ENCODE results near the gene UST. TPM values are rescaled to one million over a fixed set of nuclear protein-coding genes. Genes with fewer than 3 reads are reported as not detected.
"Not testable (repeated sequence)": the region's sequence is repeated elsewhere in the genome, so short reads cannot be mapped to it uniquely, and the experiment has no call there.

The UST gene
- total RNA-seq, 2 experiments from 2014 or later: 1.2 to 1.5 TPM

DNA sequence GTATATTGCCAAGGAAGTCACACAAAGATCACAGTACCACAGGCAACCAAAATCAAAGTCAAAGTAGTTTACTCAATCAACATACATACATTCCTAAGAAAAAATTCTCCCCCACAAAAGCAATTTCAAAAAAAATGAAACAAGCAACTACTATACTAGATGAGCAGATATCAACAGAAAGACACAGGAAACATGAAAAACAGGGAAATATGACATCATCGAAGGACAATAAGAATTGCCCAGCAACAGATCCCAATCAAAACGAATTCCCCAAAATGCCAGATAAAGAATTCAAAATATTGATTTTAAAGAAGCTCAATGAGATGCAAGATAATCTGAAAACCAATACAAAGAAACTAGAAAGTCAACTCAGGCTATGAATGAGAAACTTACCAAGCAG lies 351.0 kb downstream of the UST start:
- intact Hi-C loops (cut with micrococcal nuclease): loop anchor here (5.0 kb wide), 1 partner anchor 45 kb away; no protein-coding TSS in a partner anchor
- Mint-ChIP-seq H3K27ac (peak overlapping the region; percentile 70), H3K4me3 (no peak overlapping the region), H3K4me1 (ENCODE audit: low read depth) (peaks cover 49% of the 10 kb centered on the region), H3K27me3 (no peaks in the 10 kb centered on the region), H3K9me3 (peaks cover 34% of the 10 kb centered on the region), H3K36me3 (ENCODE audit: low read depth) (peaks cover 28% of the 10 kb centered on the region)
- DNase-seq (no peak), ATAC-seq (no peak)
- TF ChIP-seq CTCF (IDR thresholded peaks at IDR 0.05): no peak
- ChIA-PET POLR2A (no interaction called here), CTCF (interaction anchor here (0.8 to 1.6 kb wide), 3 partner anchors 15 to 93 kb away, joined by 3 to 4 read pairs (median 4); no protein-coding TSS in a partner anchor)

DNA sequence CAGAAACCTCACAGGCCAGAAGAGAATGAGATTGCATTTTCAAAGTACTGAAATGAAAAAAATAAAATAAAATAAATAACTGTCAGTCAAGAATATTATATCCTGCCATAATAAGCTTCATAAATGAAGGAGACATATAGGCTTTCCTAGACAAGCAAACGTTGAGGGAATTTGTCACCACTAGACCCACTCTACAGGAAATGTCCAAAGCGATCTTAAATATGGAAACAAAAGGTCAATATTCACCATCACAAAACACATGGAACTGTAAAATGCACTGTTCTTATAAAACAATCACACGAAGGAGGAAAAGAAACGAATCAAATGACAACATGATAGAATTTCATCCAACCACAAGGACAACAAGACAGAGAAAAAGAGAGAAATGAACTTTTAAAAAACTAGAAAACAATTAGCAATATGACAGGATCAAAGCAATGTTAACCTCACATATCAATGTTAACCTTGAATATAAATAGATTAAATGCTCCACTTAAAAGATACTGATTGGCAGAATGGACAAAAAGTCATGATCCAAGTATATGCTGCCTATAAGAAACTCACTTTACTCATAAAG lies 352.0 kb downstream of the UST start:
- no peak for TF ChIP-seq CTCF (IDR thresholded peaks at IDR 0.05)
- intact Hi-C loops (cut with micrococcal nuclease): loop anchor here (5.0 kb wide), 1 partner anchor 44 kb away; no protein-coding TSS in a partner anchor
- Mint-ChIP-seq H3K9me3 (peaks cover 39% of the 10 kb centered on the region), H3K36me3 (ENCODE audit: low read depth) (peaks cover 33% of the 10 kb centered on the region), H3K27me3 (no peaks in the 10 kb centered on the region), H3K27ac (no peak overlapping the region), H3K4me3 (no peak overlapping the region), H3K4me1 (ENCODE audit: low read depth) (peaks cover 42% of the 10 kb centered on the region)
- ATAC-seq (no peak), DNase-seq (no peak)
- ChIA-PET POLR2A (no interaction called here), CTCF (interaction anchor here (0.6 kb wide), 1 partner anchor 250 kb away, joined by 3 read pairs; no protein-coding TSS in a partner anchor)

- ChIA-PET POLR2A (no interaction called here), CTCF (interaction anchor here (1.2 kb wide), 1 partner anchor 12 kb away, joined by 3 read pairs; no protein-coding TSS in a partner anchor)
- H3K9me3 Mint-ChIP-seq: peaks cover 36% of the 10 kb centered on the region
- no peaks in the 10 kb centered on the region for H3K27me3 Mint-ChIP-seq
- H3K27ac Mint-ChIP-seq: peak overlapping the region; percentile 61
- H3K4me1 Mint-ChIP-seq (ENCODE audit: low read depth): peaks cover 16% of the 10 kb centered on the region
- intact Hi-C loops (cut with micrococcal nuclease): no loop called here
- DNase-seq: no peak
- peaks cover 23% of the 10 kb centered on the region for H3K36me3 Mint-ChIP-seq (ENCODE audit: low read depth)
- no peak for ATAC-seq
- H3K4me3 Mint-ChIP-seq: no peak overlapping the region
- TF ChIP-seq CTCF (IDR thresholded peaks at IDR 0.05): no peak
Observed at GRCh38 chr6:149102324-149102723, 355.5 kb downstream of the UST start.

- ATAC-seq; intact Hi-C loops (cut with micrococcal nuclease); POLR2A ChIA-PET; DNase-seq; H3K27ac Mint-ChIP-seq; H3K27me3 Mint-ChIP-seq; H3K4me3 Mint-ChIP-seq: not testable (repeated sequence)
- Mint-ChIP-seq H3K36me3 (ENCODE audit: low read depth) (peaks cover 10% of the 10 kb centered on the region), H3K4me1 (ENCODE audit: low read depth) (peaks cover 15% of the 10 kb centered on the region), H3K9me3 (peaks cover 25% of the 10 kb centered on the region)
- CTCF ChIA-PET: interaction anchor here (0.8 kb wide), 1 partner anchor 11 kb away, joined by 3 read pairs; no protein-coding TSS in a partner anchor
Observed at GRCh38 chr6:149103950-149104349, 357.1 kb downstream of the UST start.

- DNase-seq (no peak), ATAC-seq (no peak)
- CTCF ChIA-PET: no interaction called here
- H3K4me1 Mint-ChIP-seq (ENCODE audit: low read depth): peaks cover 31% of the 10 kb centered on the region
- H3K9me3 Mint-ChIP-seq: peaks cover 8% of the 10 kb centered on the region
- H3K36me3 Mint-ChIP-seq (ENCODE audit: low read depth): peaks cover 9% of the 10 kb centered on the region
- intact Hi-C loops (cut with micrococcal nuclease): no loop called here
- no peak for TF ChIP-seq CTCF (IDR thresholded peaks at IDR 0.05)
- POLR2A ChIA-PET: interaction anchor here (1.5 kb wide), 1 partner anchor 13 kb away, joined by 4 read pairs; no protein-coding TSS in a partner anchor
- no peak overlapping the region for H3K27ac Mint-ChIP-seq
- H3K27me3 Mint-ChIP-seq: no peaks in the 10 kb centered on the region
- H3K4me3 Mint-ChIP-seq: no peak overlapping the region
Observed at GRCh38 chr6:149107520-149107919, 360.7 kb downstream of the UST start.

Data from activated CD8-positive, alpha-beta T cell treated with anti-CD3 and anti-CD28 coated beads for 36 hours (primary cell).